ENCODE data around the gene FLOT1. TPM values are rescaled to one million over a fixed set of nuclear protein-coding genes. Genes with fewer than 3 reads are reported as not detected.

The FLOT1 gene
- total and polyA plus RNA-seq, 2 of the 4 experiments (the other 2 are of a cell fraction), result 96.2 to 162 TPM

DNA sequence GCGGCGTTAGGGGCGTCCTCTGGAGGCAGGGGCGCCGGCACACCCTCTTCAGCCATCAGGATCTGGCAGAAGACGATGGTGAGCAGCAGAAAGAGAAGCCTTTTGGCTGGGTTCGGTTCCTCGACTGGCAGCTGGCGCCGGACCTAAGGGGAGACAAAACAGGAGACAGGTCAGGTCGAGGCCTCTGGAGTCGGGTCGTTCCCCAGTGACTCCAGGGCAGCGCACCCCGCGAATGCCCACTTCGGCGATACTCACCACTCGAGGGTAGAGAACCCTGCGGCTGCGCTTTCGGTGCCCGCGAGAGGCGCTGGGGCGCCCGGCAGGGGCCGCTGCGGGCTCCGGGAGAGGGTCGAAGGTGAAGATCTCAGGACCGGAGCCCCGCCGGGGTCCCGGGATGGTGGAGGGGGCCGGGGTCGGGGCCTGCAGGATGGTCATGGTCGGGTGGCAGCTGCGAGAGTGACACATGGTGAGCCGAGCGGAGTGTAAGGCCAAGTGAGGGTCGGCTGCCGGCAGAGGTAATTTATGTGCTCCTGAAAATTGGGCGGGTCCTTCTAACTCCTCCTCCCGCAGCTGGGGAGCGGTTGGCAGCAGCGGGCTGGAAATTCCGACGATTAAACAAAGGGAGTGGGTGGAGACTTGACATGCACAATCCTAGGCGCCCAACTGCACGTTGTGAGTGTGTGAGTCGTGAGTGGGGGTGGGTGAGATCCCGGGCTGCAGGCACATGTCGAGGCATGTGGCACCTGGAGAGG is 1.7 kb upstream of the FLOT1 start, which contains the start of gene IER3 (continued):
- TF ChIP-seq RCOR1 (IDR thresholded peaks at IDR 0.05; ENCODE audit: insufficient replicate concordance, low read length) (peak; percentile 37), SMC3 (IDR thresholded peaks at IDR 0.05; ENCODE audit: low read depth, low read length) (peak; percentile 40), RAD21 (IDR thresholded peaks at IDR 0.05; ENCODE audit: low read length) (peak; percentile 54)
